Gastrocnemius medialis (tissue), 4 donors: Measurements from ENCODE around the gene SH3BP4. TPM values are rescaled to one million over a fixed set of nuclear protein-coding genes. Genes with fewer than 3 reads are reported as not detected.

Source experiments
- ATAC-seq, 2 donors: fragments of 150-250 bp; one replicate each; pipeline ENCODE4 v1.9.1; 2016
- DNase-seq, 2 donors: peaks; one replicate each; pipeline ENCODE4 v3.0.0-alpha.2; 2019
- H3K27ac ChIP-seq, 4 donors: fragments of 200-600 bp; sonication (generic); 1 replicate in 1 of 4; 2 replicates in 3 of 4; pipeline ENCODE4 v1.5.1; 2016 to 2018; ENCODE audit warnings: mild to moderate bottlenecking in 2 of 4, moderate library complexity in 1 of 4
- H3K27me3 ChIP-seq, 3 donors: fragments of 200-600 bp; sonication (generic) in 2 of 3; 1 replicate in 1 of 3; 2 replicates in 2 of 3; pipeline versions ENCODE4 v1.5.1 to v1.6.0; 2016 to 2019; ENCODE audit warnings: mild to moderate bottlenecking in 1 of 3, moderate library complexity in 1 of 3
- H3K36me3 ChIP-seq, 2 donors: fragments of 200-600 bp; sonication (generic) in 1 of 2; one replicate each; pipeline ENCODE4 v1.5.1; 2017 to 2018
- H3K4me1 ChIP-seq, 2 donors: fragments of 200-600 bp; sonication (generic) in 1 of 2; one replicate each; pipeline ENCODE4 v1.5.1; 2016 to 2017; ENCODE audit warnings: mild to moderate bottlenecking in 2 of 2
- H3K4me3 ChIP-seq, 4 donors: fragments of 200-600 bp; sonication (generic) in 3 of 4; 1 replicate in 1 of 4; 2 replicates in 3 of 4; pipeline ENCODE4 v1.5.1; 2016 to 2019; ENCODE audit warnings: mild to moderate bottlenecking in 2 of 4
- H3K9me3 ChIP-seq, 3 donors: fragments of 200-600 bp; sonication (generic) in 2 of 3; 1 replicate in 1 of 3; 2 replicates in 2 of 3; pipeline ENCODE4 v1.5.1; 2016 to 2019
- POLR2A ChIP-seq, 2 donors: fragments of 450-650 bp; IDR thresholded peaks; one replicate each; pipeline ENCODE4 v1.6.1; 2017; ENCODE audit warnings: antibody characterized with exemption in 2 of 2, mild to moderate bottlenecking in 2 of 2, moderate library complexity in 2 of 2
- in situ Hi-C, 4 donors: fragments of 200-750 bp; cut with MboI; loops; one replicate each; pipeline versions ENCODE4 v1.15.0 to v1.8.0; 2017; ENCODE audit warnings: low sequenced_read_pairs in 4 of 4
- intact Hi-C: fragments of 100-400 bp; cut with DNase I; formaldehyde crosslinking; loops from one replicate; pipeline ENCODE4 v1.15.1; 2023; ENCODE audit warnings: low total_unique reads
- total RNA-seq, 4 donors: library from RNA; depleted of rRNA; stranded (reverse); fragments of >200 nt; gene quantifications; one replicate each; pipeline versions ENCODE4 v1.1.0 to v1.2.3, GENCODE V29; 2016
- TF ChIP-seq, protein P1 (sequence below), 5 experiments: fragments of 450-650 bp in 3 of 5; fragments of 200-600 bp in 2 of 5; sonication (generic) in 2 of 5; IDR thresholded peaks in 4 of 5; conservative IDR thresholded peaks in 1 of 5; 1 replicate in 4 of 5; 2 replicates in 1 of 5; pipeline ENCODE4 v1.5.1; 2016 to 2019; ENCODE audit warnings: antibody characterized with exemption in 5 of 5, mild to moderate bottlenecking in 3 of 5, moderate library complexity in 3 of 5

Gene SH3BP4
- total RNA-seq, 4 donors from 2014 or later, result 10.2 to 36.9 (median 15.9) TPM

DNA sequence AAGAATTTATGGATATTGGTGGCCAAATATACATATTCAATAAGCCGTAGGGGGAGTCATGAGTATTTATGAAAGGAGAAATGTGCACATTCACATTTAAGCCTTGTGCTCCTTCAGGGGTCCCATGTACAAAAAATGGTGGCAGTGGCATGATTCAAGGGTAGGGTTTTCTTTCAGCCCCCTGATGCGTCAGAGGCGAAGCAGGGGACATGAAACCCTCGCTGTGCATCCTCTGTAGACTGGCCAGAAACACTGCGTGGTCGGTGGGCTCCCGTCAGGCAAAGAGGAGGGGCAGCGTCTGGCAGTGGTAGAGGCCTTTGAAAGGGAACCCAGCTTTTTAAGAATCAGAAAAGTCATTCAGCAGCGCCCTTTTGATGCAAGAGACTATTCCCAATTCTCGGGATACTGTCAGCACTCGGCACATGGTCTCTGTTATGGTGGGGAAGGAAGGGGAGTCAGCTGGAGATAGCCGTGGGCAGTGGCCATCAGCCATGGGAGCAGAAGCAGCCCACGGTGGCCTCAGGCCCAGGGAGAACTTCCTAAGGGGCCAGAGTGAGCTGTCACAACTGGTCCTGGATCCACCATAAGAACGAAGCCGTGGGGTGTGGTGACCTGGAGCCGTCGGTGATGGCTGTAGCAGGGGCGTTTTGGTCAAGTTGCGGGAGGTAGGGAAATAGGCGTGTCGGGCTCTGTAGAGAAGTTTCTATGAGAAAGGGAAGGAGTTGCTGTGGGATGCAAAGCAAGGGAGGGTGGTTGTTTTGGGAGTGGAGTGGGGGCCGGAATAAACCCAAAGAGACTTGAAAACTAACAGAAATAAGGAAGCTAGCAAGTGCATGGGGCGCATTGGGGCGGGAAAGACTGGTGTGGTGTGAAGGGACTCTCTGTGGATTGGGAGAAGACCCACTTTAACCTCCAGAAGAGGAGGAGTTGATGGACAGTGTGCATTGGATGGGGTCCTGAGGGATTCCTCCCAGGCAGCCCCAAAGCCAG lies 95.6 kb downstream of the SH3BP4 start:
- no peak for TF ChIP-seq POLR2A (IDR thresholded peaks at IDR 0.05)
- TF ChIP-seq, protein P1, sequence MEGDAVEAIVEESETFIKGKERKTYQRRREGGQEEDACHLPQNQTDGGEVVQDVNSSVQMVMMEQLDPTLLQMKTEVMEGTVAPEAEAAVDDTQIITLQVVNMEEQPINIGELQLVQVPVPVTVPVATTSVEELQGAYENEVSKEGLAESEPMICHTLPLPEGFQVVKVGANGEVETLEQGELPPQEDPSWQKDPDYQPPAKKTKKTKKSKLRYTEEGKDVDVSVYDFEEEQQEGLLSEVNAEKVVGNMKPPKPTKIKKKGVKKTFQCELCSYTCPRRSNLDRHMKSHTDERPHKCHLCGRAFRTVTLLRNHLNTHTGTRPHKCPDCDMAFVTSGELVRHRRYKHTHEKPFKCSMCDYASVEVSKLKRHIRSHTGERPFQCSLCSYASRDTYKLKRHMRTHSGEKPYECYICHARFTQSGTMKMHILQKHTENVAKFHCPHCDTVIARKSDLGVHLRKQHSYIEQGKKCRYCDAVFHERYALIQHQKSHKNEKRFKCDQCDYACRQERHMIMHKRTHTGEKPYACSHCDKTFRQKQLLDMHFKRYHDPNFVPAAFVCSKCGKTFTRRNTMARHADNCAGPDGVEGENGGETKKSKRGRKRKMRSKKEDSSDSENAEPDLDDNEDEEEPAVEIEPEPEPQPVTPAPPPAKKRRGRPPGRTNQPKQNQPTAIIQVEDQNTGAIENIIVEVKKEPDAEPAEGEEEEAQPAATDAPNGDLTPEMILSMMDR (IDR thresholded peaks at IDR 0.05 in 4 of 5, conservative IDR thresholded peaks at IDR 0.05 in 1 of 5), result no peak
- intact Hi-C loops (no loop called here), in situ Hi-C loops (no loop called here)
- DNase-seq (no peak), ATAC-seq (no peak)
- Histone ChIP-seq H3K36me3 (no peaks in the 10 kb centered on the region), H3K4me1 (peaks cover 11 to 24% of the 10 kb centered on the region in 2 donors), H3K27me3 (no peaks in the 10 kb centered on the region), H3K27ac (no peak overlapping the region), H3K9me3 (no peaks in the 10 kb centered on the region), H3K4me3 (no peak overlapping the region)

DNA sequence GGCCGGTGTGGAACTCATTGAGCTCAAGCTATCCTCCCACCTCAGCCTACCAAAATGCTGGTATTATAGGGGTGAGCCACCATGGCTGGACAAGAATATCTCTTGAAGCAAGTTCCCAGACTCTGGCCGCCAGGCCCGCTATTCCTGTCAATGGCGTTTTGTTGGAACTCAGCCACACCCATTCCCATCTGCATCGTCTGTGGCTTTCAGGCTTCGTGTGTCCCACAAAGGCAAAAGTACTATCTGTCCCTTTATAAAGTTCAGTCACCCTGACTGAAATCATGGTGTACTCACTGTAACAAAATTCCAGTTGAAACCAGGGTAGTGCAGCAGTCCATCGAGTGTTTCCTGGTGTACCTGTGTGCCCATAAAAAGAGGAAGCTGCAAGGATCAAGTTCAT lies 96.7 kb downstream of the SH3BP4 start:
- DNase-seq (peak; percentile 23 to 40), ATAC-seq (peak; percentile 29 to 30)
- Histone ChIP-seq H3K36me3 (no peaks in the 10 kb centered on the region), H3K4me1 (peaks cover 11 to 24% of the 10 kb centered on the region in 2 donors), H3K27me3 (no peaks in the 10 kb centered on the region), H3K27ac (peak overlapping the region in 3 of 4 donors; percentile 22 to 51 (median 25)), H3K9me3 (no peaks in the 10 kb centered on the region), H3K4me3 (no peak overlapping the region)
- in situ Hi-C loops (no loop called here), intact Hi-C loops (no loop called here)
- TF ChIP-seq, protein P1 (IDR thresholded peaks at IDR 0.05 in 4 of 5, conservative IDR thresholded peaks at IDR 0.05 in 1 of 5), result no peak
- TF ChIP-seq POLR2A (IDR thresholded peaks at IDR 0.05), result no peak

DNA sequence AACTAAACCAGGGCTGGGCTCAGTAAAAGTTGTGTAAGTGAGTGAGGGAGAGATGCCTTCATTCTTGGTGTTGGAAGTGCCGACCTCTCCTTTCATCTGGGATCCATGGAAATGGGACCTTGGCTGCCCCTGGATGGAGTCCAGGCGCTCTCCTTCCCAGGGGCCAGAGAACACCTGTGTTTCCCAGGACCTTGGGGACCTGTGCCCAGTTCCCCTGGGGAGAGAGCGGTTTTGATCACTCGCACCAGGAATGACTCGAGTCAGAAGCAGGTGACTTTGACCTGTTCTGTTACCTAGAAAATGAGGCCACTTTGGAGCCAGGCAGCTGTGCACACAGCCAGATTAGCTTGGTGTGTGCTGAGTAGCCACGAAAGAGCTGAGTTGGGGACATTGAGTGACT lies 97.3 kb downstream of the SH3BP4 start:
- Histone ChIP-seq H3K36me3 (no peaks in the 10 kb centered on the region), H3K4me1 (peaks cover 11 to 24% of the 10 kb centered on the region in 2 donors), H3K27me3 (no peaks in the 10 kb centered on the region), H3K27ac (peak overlapping the region in 3 of 4 donors; percentile 22 to 51 (median 25)), H3K9me3 (no peaks in the 10 kb centered on the region), H3K4me3 (no peak overlapping the region)
- DNase-seq, result no peak
- TF ChIP-seq, protein P1 (IDR thresholded peaks at IDR 0.05 in 4 of 5, conservative IDR thresholded peaks at IDR 0.05 in 1 of 5), result no peak
- no peak for TF ChIP-seq POLR2A (IDR thresholded peaks at IDR 0.05)
- ATAC-seq, result peak in 1 of 2 donors; percentile 34
- intact Hi-C loops, result no loop called here
- in situ Hi-C loops, result no loop called here

DNA sequence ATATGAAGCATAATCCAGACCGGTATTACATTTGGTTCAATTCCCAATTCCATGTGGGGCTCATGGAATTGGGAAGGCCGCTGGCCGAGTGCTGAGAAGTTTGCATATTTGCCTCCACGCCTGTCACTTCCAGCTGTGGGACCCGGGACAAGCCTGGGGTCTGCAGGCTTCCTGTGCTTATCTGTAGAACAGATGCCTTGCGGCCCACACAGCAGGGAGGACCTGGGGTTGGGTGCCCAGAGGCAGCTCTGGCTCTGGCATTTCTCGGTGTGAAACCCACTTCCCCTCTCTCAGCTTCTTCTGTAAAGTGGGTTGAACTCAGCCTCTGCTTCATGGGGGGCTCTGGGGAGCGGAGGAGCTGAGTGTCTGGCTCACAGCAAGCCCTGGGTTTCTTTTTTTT lies 97.9 kb downstream of the SH3BP4 start:
- TF ChIP-seq, protein P1 (IDR thresholded peaks at IDR 0.05 in 4 of 5, conservative IDR thresholded peaks at IDR 0.05 in 1 of 5), result no peak
- no peak for TF ChIP-seq POLR2A (IDR thresholded peaks at IDR 0.05)
- H3K4me3 ChIP-seq, result no peak overlapping the region
- H3K27ac ChIP-seq, result no peak overlapping the region
- ATAC-seq, result no peak
- no peak for DNase-seq
- H3K27me3 ChIP-seq, result no peaks in the 10 kb centered on the region
- H3K36me3 ChIP-seq, result no peaks in the 10 kb centered on the region
- in situ Hi-C loops, result no loop called here
- H3K9me3 ChIP-seq, result no peaks in the 10 kb centered on the region
- intact Hi-C loops, result loop anchor here (5.0 kb wide), 1 partner anchor 97 kb away; the partner anchor contains the start of gene SH3BP4
- H3K4me1 ChIP-seq, result peaks cover 11 to 24% of the 10 kb centered on the region in 2 donors
